Large intestine (tissue), 3 donors: ENCODE data around the gene THSD7B. TPM values are rescaled to one million over a fixed set of nuclear protein-coding genes. Genes with fewer than 3 reads are reported as not detected.

ENCODE experiments used
- DNase-seq, 2 donors: peaks; one replicate each; pipeline versions ENCODE4 v3.0.0 to v3.0.0-alpha.2; 2013
- H3K27ac ChIP-seq: one replicate; pipeline ENCODE4 v1.5.1; 2013; ENCODE audit warnings: low read length
- H3K27me3 ChIP-seq: 2 replicates; pipeline ENCODE4 v1.6.1; 2013; ENCODE audit warnings: low read length; ENCODE audit not compliant: control insufficient read depth, insufficient read depth
- H3K36me3 ChIP-seq: 2 replicates; pipeline ENCODE4 v1.6.1; 2013; ENCODE audit warnings: low read length; ENCODE audit not compliant: control insufficient read depth, insufficient read depth
- H3K4me1 ChIP-seq: one replicate; pipeline ENCODE4 v1.6.1; 2013; ENCODE audit warnings: low read length; ENCODE audit not compliant: control insufficient read depth, insufficient read depth
- H3K4me3 ChIP-seq: one replicate; pipeline ENCODE4 v1.5.1; 2013; ENCODE audit warnings: low read length
- H3K9me3 ChIP-seq: one replicate; pipeline ENCODE4 v1.6.1; 2013; ENCODE audit warnings: mild to moderate bottlenecking, low read depth, low read length, moderate library complexity; ENCODE audit not compliant: control insufficient read depth
- WGBS: methylation state at CpG from one replicate; pipeline ENCODE4 v1.1.5; 2013; ENCODE audit warnings: low lambda C conversion rate; ENCODE audit not compliant: insufficient coverage; 5-methylcytosine and 5-hydroxymethylcytosine counted together
- polyA plus RNA-seq: library from polyadenylated mRNA; unstranded; fragments of 120-200 nt; gene quantifications from one replicate; pipeline ENCODE4 v1.2.1, GENCODE V29; 2013

The THSD7B gene
- polyA plus RNA-seq, 1 donor, result 2.2 TPM

GRCh38 chr2:137507237-137507636 lies 741.9 kb downstream of the THSD7B start:
- no CpG with 5 or more reads among the region's 2 CpGs for WGBS
- no peak for DNase-seq
- Histone ChIP-seq H3K27me3 (no peaks in the 10 kb centered on the region), H3K4me1 (no peaks in the 10 kb centered on the region), H3K4me3 (no peak overlapping the region), H3K27ac (no peak overlapping the region), H3K36me3 (no peaks in the 10 kb centered on the region), H3K9me3 (no peaks in the 10 kb centered on the region)

- no peak overlapping the region for H3K4me3 ChIP-seq
- no peak for DNase-seq
- no peaks in the 10 kb centered on the region for H3K27me3 ChIP-seq
- H3K27ac ChIP-seq, result no peak overlapping the region
- 63% methylated on average over 1 of the region's 5 CpGs for WGBS
- no peaks in the 10 kb centered on the region for H3K9me3 ChIP-seq
- H3K4me1 ChIP-seq, result no peaks in the 10 kb centered on the region
- no peaks in the 10 kb centered on the region for H3K36me3 ChIP-seq
Observed at GRCh38 chr2:137508739-137509384, 743.5 kb downstream of the THSD7B start.

- Histone ChIP-seq H3K4me3 (no peak overlapping the region), H3K4me1 (no peaks in the 10 kb centered on the region), H3K36me3 (no peaks in the 10 kb centered on the region), H3K27ac (no peak overlapping the region), H3K9me3 (no peaks in the 10 kb centered on the region), H3K27me3 (no peaks in the 10 kb centered on the region)
- DNase-seq, result no peak
- WGBS, result no CpG with 5 or more reads among the region's 1 CpG
Observed at GRCh38 chr2:137511526-137511925, 746.2 kb downstream of the THSD7B start.

- H3K4me1 ChIP-seq, result no peaks in the 10 kb centered on the region
- 100% methylated on average over 1 of the region's 2 CpGs for WGBS
- no peaks in the 10 kb centered on the region for H3K36me3 ChIP-seq
- H3K4me3 ChIP-seq, result no peak overlapping the region
- no peaks in the 10 kb centered on the region for H3K27me3 ChIP-seq
- no peak for DNase-seq
- H3K9me3 ChIP-seq, result no peaks in the 10 kb centered on the region
- H3K27ac ChIP-seq, result no peak overlapping the region
Observed at GRCh38 chr2:137521653-137522619, 756.6 kb downstream of the THSD7B start.

GRCh38 chr2:137522620-137523011 lies 757.3 kb downstream of the THSD7B start:
- Histone ChIP-seq H3K36me3 (no peaks in the 10 kb centered on the region), H3K4me3 (no peak overlapping the region), H3K9me3 (no peaks in the 10 kb centered on the region), H3K27ac (no peak overlapping the region), H3K27me3 (no peaks in the 10 kb centered on the region), H3K4me1 (no peaks in the 10 kb centered on the region)
- DNase-seq, result no peak
- WGBS, result no CpG with 5 or more reads among the region's 1 CpG

- no peaks in the 10 kb centered on the region for H3K4me1 ChIP-seq
- H3K4me3 ChIP-seq, result no peak overlapping the region
- no CpG with 5 or more reads among the region's 3 CpGs for WGBS
- no peaks in the 10 kb centered on the region for H3K27me3 ChIP-seq
- no peaks in the 10 kb centered on the region for H3K9me3 ChIP-seq
- no peak for DNase-seq
- H3K27ac ChIP-seq, result no peak overlapping the region
- H3K36me3 ChIP-seq, result no peaks in the 10 kb centered on the region
Observed at GRCh38 chr2:137523931-137524330, 758.6 kb downstream of the THSD7B start.

GRCh38 chr2:137525132-137525531 lies 759.8 kb downstream of the THSD7B start:
- no peaks in the 10 kb centered on the region for H3K4me1 ChIP-seq
- no CpG with 5 or more reads among the region's 1 CpG for WGBS
- no peaks in the 10 kb centered on the region for H3K36me3 ChIP-seq
- no peak for DNase-seq
- no peaks in the 10 kb centered on the region for H3K27me3 ChIP-seq
- no peaks in the 10 kb centered on the region for H3K9me3 ChIP-seq
- no peak overlapping the region for H3K4me3 ChIP-seq
- H3K27ac ChIP-seq, result no peak overlapping the region

GRCh38 chr2:137525641-137526190 lies 760.4 kb downstream of the THSD7B start:
- no peaks in the 10 kb centered on the region for H3K27me3 ChIP-seq
- no peaks in the 10 kb centered on the region for H3K4me1 ChIP-seq
- H3K9me3 ChIP-seq, result no peaks in the 10 kb centered on the region
- H3K4me3 ChIP-seq, result no peak overlapping the region
- WGBS, result no CpG with 5 or more reads among the region's 2 CpGs
- no peak for DNase-seq
- H3K36me3 ChIP-seq, result no peaks in the 10 kb centered on the region
- H3K27ac ChIP-seq, result no peak overlapping the region

- no peaks in the 10 kb centered on the region for H3K36me3 ChIP-seq
- H3K27ac ChIP-seq, result no peak overlapping the region
- WGBS, result 100% methylated on average over 1 of the region's 5 CpGs
- H3K4me3 ChIP-seq, result no peak overlapping the region
- DNase-seq, result no peak
- no peaks in the 10 kb centered on the region for H3K9me3 ChIP-seq
- no peaks in the 10 kb centered on the region for H3K4me1 ChIP-seq
- no peaks in the 10 kb centered on the region for H3K27me3 ChIP-seq
Observed at GRCh38 chr2:137535897-137536296, 770.6 kb downstream of the THSD7B start.

- Histone ChIP-seq H3K27me3 (no peaks in the 10 kb centered on the region), H3K36me3 (no peaks in the 10 kb centered on the region), H3K27ac (no peak overlapping the region), H3K9me3 (no peaks in the 10 kb centered on the region), H3K4me1 (no peaks in the 10 kb centered on the region), H3K4me3 (no peak overlapping the region)
- WGBS, result no CpG with 5 or more reads among the region's 1 CpG
- no peak for DNase-seq
Observed at GRCh38 chr2:137539336-137539735, 774.0 kb downstream of the THSD7B start.
